Neural cell (in vitro differentiated cells): ENCODE data around the gene DDX49. TPM values are rescaled to one million over a fixed set of nuclear protein-coding genes. Genes with fewer than 3 reads are reported as not detected.

ENCODE experiments used
- H2AFZ ChIP-seq: fragments of 200-600, 300-800 bp; sonication (generic), shearing (Covaris generic); 2 replicates; pipeline ENCODE4 v1.6.0; 2014; ENCODE audit warnings: low read depth, mild to moderate bottlenecking, antibody characterized with exemption, low read length, moderate library complexity
- H3F3A ChIP-seq: fragments of 200-600 bp; shearing (Covaris generic); 2 replicates; pipeline ENCODE4 v1.6.1; 2016; ENCODE audit warnings: mild to moderate bottlenecking, moderate library complexity, mixed read lengths, antibody characterized with exemption, low read length; ENCODE audit not compliant: insufficient read depth, poor library complexity, severe bottlenecking
- H3K27ac ChIP-seq: fragments of 200-600, 300-800 bp; sonication (generic), shearing (Covaris generic); 2 replicates; pipeline ENCODE4 v1.5.1; 2014; ENCODE audit warnings: mild to moderate bottlenecking, low read length, moderate library complexity
- H3K27me3 ChIP-seq: fragments of 300-800, 200-600 bp; sonication (generic), shearing (Covaris generic); 2 replicates; pipeline ENCODE4 v1.6.0; 2014; ENCODE audit warnings: mild to moderate bottlenecking, low read depth, low read length, moderate library complexity; ENCODE audit not compliant: insufficient read depth
- H3K36me3 ChIP-seq: fragments of 300-800, 200-600 bp; sonication (generic), shearing (Covaris generic); 2 replicates; pipeline ENCODE4 v1.5.1; 2014; ENCODE audit warnings: mild to moderate bottlenecking, antibody characterized with exemption, low read length, moderate library complexity; ENCODE audit not compliant: insufficient read depth
- H3K4me2 ChIP-seq: fragments of 300-800, 200-600 bp; sonication (generic), shearing (Covaris generic); 2 replicates; pipeline ENCODE4 v1.6.0; 2014; ENCODE audit warnings: mild to moderate bottlenecking, low read length
- H3K4me3 ChIP-seq: fragments of 300-800, 200-600 bp; sonication (generic), shearing (Covaris generic); 2 replicates; pipeline ENCODE4 v1.5.1; 2014; ENCODE audit warnings: mild to moderate bottlenecking, low read length, moderate library complexity
- H3K79me2 ChIP-seq: fragments of 200-600 bp; shearing (Covaris generic); replicated peaks from 2 replicates; pipeline ENCODE4 v1.6.0; 2014; ENCODE audit warnings: mild to moderate bottlenecking, low read length, moderate library complexity; ENCODE audit not compliant: insufficient read depth
- H3K9ac ChIP-seq: fragments of 300-800, 200-600 bp; sonication (generic), shearing (Covaris generic); 2 replicates; pipeline ENCODE4 v1.6.1; 2016; ENCODE audit warnings: mild to moderate bottlenecking, low read length, mixed read lengths
- H3K9me2 ChIP-seq: fragments of 200-600 bp; shearing (Covaris generic); 2 replicates; pipeline ENCODE4 v1.6.1; 2016; ENCODE audit warnings: mild to moderate bottlenecking, low read length, mixed read lengths; ENCODE audit not compliant: insufficient read depth
- H3K9me3 ChIP-seq: fragments of 200-600, 300-800 bp; sonication (generic), shearing (Covaris generic); 2 replicates; pipeline ENCODE4 v1.6.1; 2016; ENCODE audit warnings: mild to moderate bottlenecking, mixed run types, low read length, moderate library complexity, mixed read lengths
- H4K20me1 ChIP-seq: fragments of 200-600 bp; shearing (Covaris generic); 2 replicates; pipeline ENCODE4 v1.6.1; 2016; ENCODE audit warnings: mild to moderate bottlenecking, mixed run types; ENCODE audit not compliant: insufficient read depth
- EP300 ChIP-seq: fragments of 450-650 bp; conservative IDR thresholded peaks from 2 replicates; pipeline ENCODE4 v1.6.1; 2014; ENCODE audit warnings: antibody characterized with exemption, mild to moderate bottlenecking, moderate library complexity; ENCODE audit not compliant: poor library complexity, severe bottlenecking
- EZH2 ChIP-seq: fragments of 200-600, 300-800 bp; shearing (Covaris generic), sonication (generic); IDR thresholded peaks from 2 replicates; pipeline ENCODE4 v1.6.1; 2014; ENCODE audit warnings: antibody characterized with exemption, low read length, borderline replicate concordance, mild to moderate bottlenecking; ENCODE audit not compliant: insufficient read depth, poor library complexity, severe bottlenecking
- MXI1 ChIP-seq: fragments of 450-650 bp; conservative IDR thresholded peaks from 2 replicates; pipeline ENCODE4 v1.6.1; 2014; ENCODE audit warnings: antibody characterized with exemption, mild to moderate bottlenecking; ENCODE audit not compliant: poor library complexity, severe bottlenecking
- POLR2AphosphoS5 ChIP-seq: IDR thresholded peaks from 2 replicates; pipeline ENCODE4 v1.6.1; 2012
- RAD21 ChIP-seq: fragments of 450-650 bp; conservative IDR thresholded peaks from 2 replicates; pipeline ENCODE4 v1.6.1; 2014; ENCODE audit warnings: antibody characterized with exemption, mild to moderate bottlenecking, moderate library complexity
- REST ChIP-seq: IDR thresholded peaks from 2 replicates; pipeline ENCODE4 v1.6.1; 2012; ENCODE audit warnings: borderline replicate concordance
- SMC3 ChIP-seq: fragments of 450-650 bp; conservative IDR thresholded peaks from 2 replicates; pipeline ENCODE4 v1.6.1; 2014; ENCODE audit warnings: antibody characterized with exemption, mild to moderate bottlenecking, moderate library complexity; ENCODE audit not compliant: poor library complexity
- TAF1 ChIP-seq: IDR thresholded peaks from 2 replicates; pipeline ENCODE4 v1.6.1; 2012; ENCODE audit warnings: low read depth
- polyA plus RNA-seq: library from polyadenylated mRNA; depleted of rRNA; stranded (reverse); fragments of >200 nt; gene quantifications from 2 replicates; pipeline ENCODE4 v1.2.3, GENCODE V29; 2014
- TF ChIP-seq, protein P1 (sequence below): fragments of 450-650 bp; IDR thresholded peaks from 2 replicates; pipeline ENCODE4 v1.5.1; 2014; ENCODE audit warnings: antibody characterized with exemption, mild to moderate bottlenecking, moderate library complexity; ENCODE audit not compliant: poor library complexity, severe bottlenecking

Gene DDX49
- polyA plus RNA-seq, 1 donor from 2014 or later, result 90.7 TPM

- Histone ChIP-seq H3K27me3 (no peaks in the 10 kb centered on the region), H3K36me3 (no peaks in the 10 kb centered on the region), H3K27ac (no peak overlapping the region), H3K4me2 (no peak overlapping the region), H4K20me1 (no peaks in the 10 kb centered on the region), H3K9me2 (no peaks in the 10 kb centered on the region), H3K9ac (no peak overlapping the region), H3K9me3 (no peaks in the 10 kb centered on the region), H2AFZ (no peak overlapping the region), H3F3A (no peaks in the 10 kb centered on the region), H3K4me3 (no peak overlapping the region), H3K79me2 (peaks cover 15% of the 10 kb centered on the region)
- no peak for TF ChIP-seq EP300
- no peak for TF ChIP-seq MXI1
- TF ChIP-seq EZH2, result no peak
- no peak for TF ChIP-seq TAF1
- no peak for TF ChIP-seq REST
- TF ChIP-seq RAD21, result no peak
- TF ChIP-seq, protein P1, sequence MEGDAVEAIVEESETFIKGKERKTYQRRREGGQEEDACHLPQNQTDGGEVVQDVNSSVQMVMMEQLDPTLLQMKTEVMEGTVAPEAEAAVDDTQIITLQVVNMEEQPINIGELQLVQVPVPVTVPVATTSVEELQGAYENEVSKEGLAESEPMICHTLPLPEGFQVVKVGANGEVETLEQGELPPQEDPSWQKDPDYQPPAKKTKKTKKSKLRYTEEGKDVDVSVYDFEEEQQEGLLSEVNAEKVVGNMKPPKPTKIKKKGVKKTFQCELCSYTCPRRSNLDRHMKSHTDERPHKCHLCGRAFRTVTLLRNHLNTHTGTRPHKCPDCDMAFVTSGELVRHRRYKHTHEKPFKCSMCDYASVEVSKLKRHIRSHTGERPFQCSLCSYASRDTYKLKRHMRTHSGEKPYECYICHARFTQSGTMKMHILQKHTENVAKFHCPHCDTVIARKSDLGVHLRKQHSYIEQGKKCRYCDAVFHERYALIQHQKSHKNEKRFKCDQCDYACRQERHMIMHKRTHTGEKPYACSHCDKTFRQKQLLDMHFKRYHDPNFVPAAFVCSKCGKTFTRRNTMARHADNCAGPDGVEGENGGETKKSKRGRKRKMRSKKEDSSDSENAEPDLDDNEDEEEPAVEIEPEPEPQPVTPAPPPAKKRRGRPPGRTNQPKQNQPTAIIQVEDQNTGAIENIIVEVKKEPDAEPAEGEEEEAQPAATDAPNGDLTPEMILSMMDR, result no peak
- no peak for TF ChIP-seq POLR2AphosphoS5
- no peak for TF ChIP-seq SMC3
Measured at GRCh38 chr19:18898607-18899408, 20.7 kb upstream of the DDX49 start.

DNA sequence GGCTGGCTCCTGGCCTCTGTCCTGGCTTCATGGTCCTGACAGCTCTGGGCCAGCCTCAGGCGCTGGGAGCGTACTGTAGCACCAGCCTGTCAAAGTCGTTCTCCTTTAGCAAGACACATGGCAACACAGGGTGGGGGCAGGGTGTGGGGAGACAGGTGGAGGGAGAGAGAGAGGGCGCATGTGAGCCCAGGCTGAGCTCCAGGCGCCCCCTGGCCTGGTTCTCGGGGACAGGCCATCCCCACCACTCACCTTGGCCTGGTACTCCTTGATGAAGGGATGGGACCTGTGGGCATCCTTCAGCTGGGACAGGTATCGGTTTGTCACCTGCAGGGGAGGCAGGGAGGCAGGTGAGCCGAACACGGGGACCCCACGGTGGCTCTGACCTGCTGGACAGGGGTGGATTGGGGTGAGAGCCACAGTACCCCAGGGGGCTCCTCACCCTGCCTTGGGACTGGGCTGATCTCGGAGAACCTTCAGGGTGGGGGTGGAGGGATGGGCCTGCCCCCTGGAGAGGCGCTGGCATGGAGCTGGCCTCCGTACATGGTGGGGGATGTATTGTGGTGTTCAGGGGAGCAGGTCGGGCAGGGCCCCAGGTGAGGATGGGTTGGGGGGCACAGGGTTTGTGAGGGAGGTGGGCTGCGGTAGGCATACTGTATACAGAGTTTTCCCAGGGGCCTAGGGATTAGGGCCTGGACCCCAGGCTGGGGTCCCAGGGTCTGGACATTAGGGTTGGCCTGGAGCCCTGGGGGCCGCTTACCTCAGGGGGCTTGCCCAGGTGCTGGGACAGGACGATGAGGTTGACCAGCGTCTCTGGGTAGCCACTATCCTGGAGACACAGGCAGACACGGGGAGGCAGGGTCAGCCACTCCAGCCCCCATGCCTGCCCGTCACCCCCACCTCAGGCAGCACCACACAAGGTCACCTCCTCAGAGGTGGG is 19.6 kb upstream of the DDX49 start:
- Histone ChIP-seq H3K4me2 (no peak overlapping the region), H3K27ac (no peak overlapping the region), H3K27me3 (no peaks in the 10 kb centered on the region), H2AFZ (no peak overlapping the region), H3F3A (no peaks in the 10 kb centered on the region), H3K9ac (no peak overlapping the region), H3K9me2 (no peaks in the 10 kb centered on the region), H3K36me3 (peaks cover 2% of the 10 kb centered on the region), H4K20me1 (no peaks in the 10 kb centered on the region), H3K79me2 (peaks cover 6% of the 10 kb centered on the region), H3K9me3 (no peaks in the 10 kb centered on the region), H3K4me3 (no peak overlapping the region)
- TF ChIP-seq TAF1 (no peak), REST (no peak), SMC3 (no peak), EP300 (no peak), POLR2AphosphoS5 (no peak), RAD21 (no peak), MXI1 (no peak), EZH2 (no peak)
- TF ChIP-seq, protein P1, result no peak
